Fibroblast of lung (primary cell): ENCODE measurements around the gene SEL1L. TPM values are rescaled to one million over a fixed set of nuclear protein-coding genes. Genes with fewer than 3 reads are reported as not detected.
A peak's percentile ranks its signal among the peaks of the same experiment; 100 is the strongest.

Source experiments
- DNase-seq, 2 donors: peaks; one replicate each; pipeline versions ENCODE4 v3.0.0 to v3.0.0-alpha.2; 2010; ENCODE audit warnings: low read depth in 2 of 2
- H2AFZ ChIP-seq: 2 replicates; pipeline ENCODE4 v1.5.1; 2012; ENCODE audit warnings: low read length, control low read depth, inconsistent platforms
- H3K27ac ChIP-seq: 2 replicates; pipeline ENCODE4 v1.5.1; 2011; ENCODE audit warnings: low read length, control low read depth; ENCODE audit not compliant: insufficient read depth
- H3K27me3 ChIP-seq: 2 replicates; pipeline ENCODE4 v1.5.1; 2011; ENCODE audit warnings: mild to moderate bottlenecking, low read length; ENCODE audit not compliant: control insufficient read depth, insufficient read depth
- H3K36me3 ChIP-seq: 2 replicates; pipeline ENCODE4 v1.5.1; 2011; ENCODE audit warnings: low read length; ENCODE audit not compliant: control insufficient read depth, insufficient read depth
- H3K4me1 ChIP-seq: 2 replicates; pipeline ENCODE4 v1.5.1; 2011; ENCODE audit warnings: low read length; ENCODE audit not compliant: control insufficient read depth, insufficient read depth; ENCODE audit errors: extremely low read depth
- H3K4me2 ChIP-seq: 2 replicates; pipeline ENCODE4 v1.5.1; 2011; ENCODE audit warnings: low read length, control low read depth; ENCODE audit not compliant: insufficient read depth; ENCODE audit errors: extremely low read depth
- H3K4me3 ChIP-seq, 4 experiments: fragments of 200-600 bp in 1 of 4; sonication (generic) in 1 of 4; replicated peaks in 1 of 4; 2 replicates each; pipeline ENCODE4 v1.5.1; 2011 to 2016; ENCODE audit warnings: low read length in 4 of 4, low read depth in 3 of 4, mild to moderate bottlenecking in 3 of 4, control low read depth in 2 of 4, inconsistent platforms in 1 of 4, mixed read lengths in 1 of 4; ENCODE audit not compliant: insufficient read depth in 1 of 4; ENCODE audit errors: control extremely low read depth in 1 of 4
- H3K79me2 ChIP-seq: 2 replicates; pipeline ENCODE4 v1.5.1; 2012; ENCODE audit warnings: mild to moderate bottlenecking, low read length, inconsistent platforms; ENCODE audit not compliant: control insufficient read depth, insufficient read depth
- H3K9ac ChIP-seq: 2 replicates; pipeline ENCODE4 v1.5.1; 2011; ENCODE audit warnings: mild to moderate bottlenecking, low read length, control low read depth; ENCODE audit not compliant: insufficient read depth
- H3K9me3 ChIP-seq: 2 replicates; pipeline ENCODE4 v1.5.1; 2012; ENCODE audit warnings: low read depth, low read length; ENCODE audit not compliant: control insufficient read depth, insufficient read depth
- H4K20me1 ChIP-seq: 2 replicates; pipeline ENCODE4 v1.5.1; 2011; ENCODE audit warnings: low read length; ENCODE audit not compliant: control insufficient read depth, insufficient read depth; ENCODE audit errors: extremely low read depth
- CTCF ChIP-seq, 2 donors: IDR thresholded peaks in 1 of 2; conservative IDR thresholded peaks in 1 of 2; 1 replicate in 1 of 2; 2 replicates in 1 of 2; pipeline ENCODE4 v1.5.1; 2011 to 2012; ENCODE audit warnings: low read length in 2 of 2, control low read depth in 1 of 2, inconsistent platforms in 1 of 2, low read depth in 1 of 2, mild to moderate bottlenecking in 1 of 2
- EZH2 ChIP-seq: IDR thresholded peaks from 2 replicates; pipeline ENCODE4 v1.5.1; 2012; ENCODE audit warnings: low read length, control low read depth, mild to moderate bottlenecking; ENCODE audit errors: missing control alignments
- polyA plus RNA-seq, 2 donors: library from polyadenylated mRNA; depleted of rRNA in 1 of 2; stranded (reverse) in 1 of 2; unstranded in 1 of 2; fragments of >200 nt; gene quantifications; 2 replicates each; pipeline ENCODE4 v1.2.1, GENCODE V29; 2011 to 2012; ENCODE audit warnings: missing spikeins in 1 of 2
- total RNA-seq: library from RNA; depleted of rRNA; stranded (reverse); fragments of >200 nt; gene quantifications from 2 replicates; pipeline ENCODE4 v1.2.1, GENCODE V29; 2014

SEL1L gene
- total and polyA plus RNA-seq, 2 donors (not counting 1 experiment from before 2014, with no cell fraction given), result 39.3 to 143 TPM

DNA sequence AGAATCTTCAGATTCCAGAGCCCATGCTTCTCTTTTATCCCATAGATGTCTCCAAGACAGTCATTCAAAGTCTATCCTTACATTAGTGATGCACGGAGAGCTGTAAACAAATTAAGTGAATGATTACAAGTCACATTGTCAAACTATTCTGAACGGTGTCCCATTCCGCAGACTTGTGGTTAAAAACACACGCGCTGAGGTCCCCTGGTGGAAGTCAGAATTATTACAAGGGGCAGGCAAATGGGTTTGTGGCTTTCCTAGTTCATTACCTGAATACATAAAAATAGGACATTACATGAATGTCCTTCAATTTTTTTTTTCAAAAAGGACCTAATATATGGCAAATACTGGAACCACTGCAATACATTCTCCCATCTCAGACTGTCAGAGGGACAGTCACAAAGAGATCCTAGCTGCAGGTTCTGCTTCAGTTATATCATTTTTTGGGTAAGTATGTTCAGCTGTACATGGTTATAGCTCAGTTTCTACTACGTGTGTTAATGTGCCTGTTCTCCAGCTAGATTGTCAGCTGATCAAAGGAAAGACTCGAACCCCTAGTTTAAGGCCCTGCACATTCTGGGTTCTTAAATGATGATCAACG lies 80.4 kb downstream of the SEL1L start:
- TF ChIP-seq CTCF (conservative IDR thresholded peaks at IDR 0.05 in 1 of 2, IDR thresholded peaks at IDR 0.05 in 1 of 2; ENCODE audit: low read depth in 1 of 2, low read length in 2 of 2) (peak; percentile 90 to 96), EZH2 (no peak)
- Histone ChIP-seq H3K36me3 (no peaks in the 10 kb centered on the region), H3K4me2 (peak overlapping the region; percentile 52), H3K4me3 (peak overlapping the region in 1 of 4 experiments; percentile 30), H3K79me2 (no peaks in the 10 kb centered on the region), H3K4me1 (peaks cover 3% of the 10 kb centered on the region), H3K27me3 (peaks cover 5% of the 10 kb centered on the region), H4K20me1 (no peaks in the 10 kb centered on the region), H3K9me3 (no peaks in the 10 kb centered on the region), H3K27ac (no peak overlapping the region), H3K9ac (no peak overlapping the region), H2AFZ (peak overlapping the region; percentile 48)
- peak; percentile 53 to 70 for DNase-seq

GRCh38 chr14:81452341-81453133 lies 81.1 kb downstream of the SEL1L start:
- Histone ChIP-seq H3K27me3 (peaks cover 5% of the 10 kb centered on the region), H3K27ac (no peak overlapping the region), H3K36me3 (no peaks in the 10 kb centered on the region), H3K9me3 (no peaks in the 10 kb centered on the region), H3K4me1 (peaks cover 3% of the 10 kb centered on the region), H3K79me2 (no peaks in the 10 kb centered on the region), H3K4me2 (peak overlapping the region; percentile 52), H3K4me3 (peak overlapping the region in 1 of 4 experiments; percentile 30), H2AFZ (peak overlapping the region; percentile 48), H3K9ac (no peak overlapping the region), H4K20me1 (no peaks in the 10 kb centered on the region)
- TF ChIP-seq EZH2, result no peak
- TF ChIP-seq CTCF (conservative IDR thresholded peaks at IDR 0.05 in 1 of 2, IDR thresholded peaks at IDR 0.05 in 1 of 2; ENCODE audit: low read depth in 1 of 2, low read length in 2 of 2), result no peak
- DNase-seq, result peak in 1 of 2 donors; percentile 32

GRCh38 chr14:81450976-81451375 lies 82.7 kb downstream of the SEL1L start:
- Histone ChIP-seq H3K36me3 (no peaks in the 10 kb centered on the region), H3K27ac (no peak overlapping the region), H3K9me3 (no peaks in the 10 kb centered on the region), H2AFZ (no peak overlapping the region), H4K20me1 (no peaks in the 10 kb centered on the region), H3K4me3 (no peak overlapping the region), H3K27me3 (peaks cover 5% of the 10 kb centered on the region), H3K9ac (no peak overlapping the region), H3K79me2 (no peaks in the 10 kb centered on the region), H3K4me2 (no peak overlapping the region), H3K4me1 (peaks cover 3% of the 10 kb centered on the region)
- DNase-seq, result no peak
- TF ChIP-seq EZH2 (no peak), CTCF (conservative IDR thresholded peaks at IDR 0.05 in 1 of 2, IDR thresholded peaks at IDR 0.05 in 1 of 2; ENCODE audit: low read depth in 1 of 2, low read length in 2 of 2) (no peak)
